IMR-90 (cell line): ENCODE data around the gene GRK2. TPM values are rescaled to one million over a fixed set of nuclear protein-coding genes. Genes with fewer than 3 reads are reported as not detected.
A peak's percentile ranks its signal among the peaks of the same experiment; 100 is the strongest.

Experiments
- ATAC-seq: fragments of 200-7000 bp; cut with Tn5 transposase; 2 replicates; pipeline ENCODE4 v1.9.1; 2020; ENCODE audit warnings: low read depth, mild to moderate bottlenecking, moderate library complexity
- BruUV-seq: library from RNA; stranded (reverse); fragments of 400-500 nt; replicated peaks from 2 replicates; lab custom pipeline; 2021; lab: Mats Ljungman, UMichigan
- CTCF ChIA-PET: fragments of 300-600 bp; formaldehyde crosslinking; extraction: SDS; loops from one replicate; lab custom pipeline; 2021; ENCODE audit warnings: antibody characterized with exemption; lab: Yijun Ruan, JAX
- POLR2A ChIA-PET: fragments of 300-600 bp; sonication (Branson Sonifier 250); formaldehyde crosslinking; loops from one replicate; lab custom pipeline; 2022; ENCODE audit warnings: antibody characterized with exemption; ENCODE audit not compliant: unreplicated experiment; lab: Charles Lee
- DNase-seq: peaks from one replicate; pipeline ENCODE4 v3.0.0; 2013
- H2AFZ ChIP-seq: replicated peaks from 2 replicates; pipeline ENCODE3; 2013; ENCODE audit warnings: low read length, mild to moderate bottlenecking; ENCODE audit not compliant: poor library complexity
- H2AK5ac ChIP-seq: 2 replicates; pipeline ENCODE4 v1.6.1; 2013; ENCODE audit warnings: low read depth, low read length, inconsistent platforms
- H2AK9ac ChIP-seq: replicated peaks from 2 replicates; pipeline ENCODE3; 2013; ENCODE audit warnings: mild to moderate bottlenecking, low read depth, low read length, moderate library complexity; ENCODE audit not compliant: poor library complexity
- H2BK120ac ChIP-seq: 2 replicates; pipeline ENCODE4 v1.6.1; 2013; ENCODE audit warnings: low read depth, low read length, inconsistent platforms
- H2BK15ac ChIP-seq: 3 replicates; pipeline ENCODE4 v1.6.1; 2013; ENCODE audit warnings: low read depth, low read length, inconsistent platforms
- H2BK20ac ChIP-seq: 2 replicates; pipeline ENCODE4 v1.6.1; 2013; ENCODE audit warnings: low read depth, mild to moderate bottlenecking, inconsistent platforms, low read length, moderate library complexity
- H2BK5ac ChIP-seq: 2 replicates; pipeline ENCODE4 v1.6.1; 2013; ENCODE audit warnings: mild to moderate bottlenecking, low read depth, low read length, inconsistent platforms; ENCODE audit not compliant: poor library complexity, severe bottlenecking
- H3K14ac ChIP-seq: replicated peaks from 2 replicates; pipeline ENCODE4 v1.6.1; 2013; ENCODE audit warnings: low read depth, low read length, inconsistent platforms
- H3K18ac ChIP-seq: 2 replicates; pipeline ENCODE4 v1.6.1; 2013; ENCODE audit warnings: low read depth, low read length, control low read depth
- H3K23ac ChIP-seq: 2 replicates; pipeline ENCODE4 v1.6.1; 2013; ENCODE audit warnings: low read depth, low read length, inconsistent platforms
- H3K27ac ChIP-seq: 2 replicates; pipeline ENCODE4 v1.5.1; 2013; ENCODE audit warnings: mild to moderate bottlenecking, control low read depth, low read length; ENCODE audit not compliant: insufficient read depth
- H3K27me3 ChIP-seq: 2 replicates; pipeline ENCODE4 v1.6.1; 2013; ENCODE audit warnings: low read length; ENCODE audit not compliant: control insufficient read depth, insufficient read depth
- H3K36me3 ChIP-seq: 2 replicates; pipeline ENCODE4 v1.6.1; 2013; ENCODE audit warnings: low read length, mixed read lengths; ENCODE audit not compliant: control insufficient read depth, insufficient read depth
- H3K4ac ChIP-seq: 2 replicates; pipeline ENCODE4 v1.6.1; 2013; ENCODE audit warnings: low read depth, low read length, inconsistent platforms
- H3K4me1 ChIP-seq: 2 replicates; pipeline ENCODE4 v1.6.1; 2013; ENCODE audit warnings: low read length, mixed read lengths; ENCODE audit not compliant: control insufficient read depth, insufficient read depth
- H3K4me2 ChIP-seq: 2 replicates; pipeline ENCODE4 v1.6.1; 2013; ENCODE audit warnings: low read depth, mild to moderate bottlenecking, control low read depth, low read length, moderate library complexity
- H3K4me3 ChIP-seq: 2 replicates; pipeline ENCODE4 v1.5.1; 2013; ENCODE audit warnings: low read depth, mild to moderate bottlenecking, control low read depth, low read length, moderate library complexity; ENCODE audit not compliant: insufficient read depth
- H3K56ac ChIP-seq: 2 replicates; pipeline ENCODE4 v1.6.1; 2013; ENCODE audit warnings: low read length, inconsistent platforms; ENCODE audit not compliant: insufficient read depth; ENCODE audit errors: extremely low read depth
- H3K79me1 ChIP-seq, 2 experiments: 2 replicates each; pipeline ENCODE4 v1.6.1; 2013; ENCODE audit warnings: low read length in 2 of 2, inconsistent platforms in 1 of 2, low read depth in 1 of 2
- H3K9ac ChIP-seq: 2 replicates; pipeline ENCODE4 v1.6.1; 2013; ENCODE audit warnings: low read depth, low read length, control low read depth
- H3K9me1 ChIP-seq: 2 replicates; pipeline ENCODE4 v1.6.1; 2013; ENCODE audit warnings: low read length, inconsistent platforms; ENCODE audit not compliant: insufficient read depth
- H3K9me3 ChIP-seq: 2 replicates; pipeline ENCODE4 v1.6.1; 2013; ENCODE audit warnings: low read length; ENCODE audit not compliant: control insufficient read depth, insufficient read depth
- H4K20me1 ChIP-seq: 2 replicates; pipeline ENCODE4 v1.6.1; 2013; ENCODE audit warnings: low read length, inconsistent platforms; ENCODE audit not compliant: insufficient read depth
- H4K5ac ChIP-seq: 2 replicates; pipeline ENCODE4 v1.6.1; 2013; ENCODE audit warnings: mild to moderate bottlenecking, low read depth, low read length, control low read depth
- H4K8ac ChIP-seq, 2 experiments: 2 replicates each; pipeline ENCODE4 v1.6.1; 2013; ENCODE audit warnings: low read depth in 2 of 2, low read length in 2 of 2, control low read depth in 1 of 2, inconsistent platforms in 1 of 2
- H4K91ac ChIP-seq: 2 replicates; pipeline ENCODE4 v1.6.1; 2013; ENCODE audit warnings: low read depth, low read length, inconsistent platforms; ENCODE audit not compliant: insufficient read depth
- CHD1 ChIP-seq: IDR thresholded peaks from 2 replicates; pipeline ENCODE4 v1.6.1; 2012; ENCODE audit warnings: low read depth, low read length, improper control_type of control experiment
- FOS ChIP-seq: fragments of 150-350 bp; IDR thresholded peaks from 2 replicates; pipeline ENCODE4 v1.6.1; 2016; ENCODE audit warnings: low read depth, low read length
- RFX5 ChIP-seq: IDR thresholded peaks from 2 replicates; pipeline ENCODE4 v1.8.0; 2012; ENCODE audit warnings: low read depth, mild to moderate bottlenecking, low read length, moderate library complexity
- WGBS, 2 experiments: methylation state at CpG; one replicate each; pipeline versions ENCODE4 v1.1.5 to v1.1.7; 2013; ENCODE audit warnings: missing lambda C conversion rate in 2 of 2; ENCODE audit not compliant: insufficient read length in 1 of 2; ENCODE audit errors: extremely low coverage in 2 of 2; 5-methylcytosine and 5-hydroxymethylcytosine counted together
- dilution Hi-C: fragments of 300-500 bp; cut with HindIII; formaldehyde crosslinking; loops from one replicate; pipeline ENCODE4 v1.14.3; 2018; ENCODE audit warnings: low sequenced_read_pairs; ENCODE audit not compliant: unreplicated experiment
- in situ Hi-C: fragments of 300-500 bp; cut with MboI; formaldehyde crosslinking; loops from 3 replicates; pipeline ENCODE4 v1.14.3; 2019; ENCODE audit warnings: low sequenced_read_pairs, inconsistent platforms, mixed read lengths
- intact Hi-C: fragments of 100-400 bp; cut with micrococcal nuclease; formaldehyde crosslinking; loops from 2 replicates; pipeline ENCODE4 v1.10.0; 2022
- polyA plus RNA-seq, 3 experiments: library from polyadenylated mRNA; depleted of rRNA; stranded (reverse); fragments of >200 nt; gene quantifications; 2 replicates each; pipeline ENCODE4 v1.2.3, GENCODE V29; 2012; ENCODE audit warnings: low replicate concordance in 1 of 3
- total RNA-seq: library from RNA; depleted of rRNA; stranded (reverse); fragments of >200 nt; gene quantifications from 2 replicates; pipeline ENCODE4 v1.2.3, GENCODE V29; 2012

GRK2 gene
- total and polyA plus RNA-seq, 2 of the 4 experiments (the other 2 are of a cell fraction), result 26.7 to 41.8 TPM

- Histone ChIP-seq H3K4me3 (no peak overlapping the region), H3K18ac (no peak overlapping the region), H4K20me1 (peaks cover 5% of the 10 kb centered on the region), H2AK9ac (peak overlapping the region; percentile 55), H3K4ac (no peak overlapping the region), H2AFZ (no peak overlapping the region), H3K14ac (no peak overlapping the region), H3K27ac (no peak overlapping the region), H4K91ac (no peak overlapping the region), H3K23ac (no peak overlapping the region), H2BK120ac (no peak overlapping the region), H3K4me1 (peaks cover 14% of the 10 kb centered on the region), H2BK20ac (no peak overlapping the region), H4K5ac (no peak overlapping the region), H3K36me3 (peaks cover 49% of the 10 kb centered on the region), H3K9ac (no peak overlapping the region), H3K9me3 (no peaks in the 10 kb centered on the region), H2AK5ac (no peak overlapping the region), H2BK5ac (no peak overlapping the region), H4K8ac (no peak overlapping the region), H2BK15ac (no peak overlapping the region), H3K79me1 (peaks cover 22 to 70% of the 10 kb centered on the region in 2 experiments), H3K9me1 (peaks cover 14% of the 10 kb centered on the region), H3K56ac (no peak overlapping the region), H3K4me2 (no peak overlapping the region), H3K27me3 (no peaks in the 10 kb centered on the region)
- POLR2A ChIA-PET, result no interaction called here
- no TSS peak for BruUV-seq
- DNase-seq (no peak), ATAC-seq (no peak)
- intact Hi-C loops, result no loop called here
- CTCF ChIA-PET, result no interaction called here
- in situ Hi-C loops, result no loop called here
- dilution Hi-C loops, result no loop called here
- TF ChIP-seq CHD1 (no peak), FOS (no peak), RFX5 (no peak)
- 100% methylated on average over 1 of the region's 14 CpGs; no CpG with 5 or more reads in 1 of the 2 experiments for WGBS, 2 experiments
Measured at GRCh38 chr11:67278939-67279588, 12.8 kb downstream of the GRK2 start.
